Measurements from ENCODE around the gene DYRK3.
"Not testable (repeated sequence)": the region's sequence is repeated elsewhere in the genome, so short reads cannot be mapped to it uniquely, and the experiment has no call there.

DYRK3 gene

GRCh38 chr1:206633708-206634121 is 1.6 kb upstream of the DYRK3 start:
- H3K27ac ChIP-seq, result no peak overlapping the region
- TF ChIP-seq ZFX (IDR thresholded peaks at IDR 0.05), result no peak
- TF ChIP-seq CTCF (conservative IDR thresholded peaks at IDR 0.05), result no peak

- TF ChIP-seq ZFX (IDR thresholded peaks at IDR 0.05) (no peak), CTCF (conservative IDR thresholded peaks at IDR 0.05) (peak; percentile 96)
- H3K27ac ChIP-seq, result peak overlapping the region; percentile 76
Observed at GRCh38 chr1:206634365-206635079, 814 bp upstream of the DYRK3 start.

- peak overlapping the region; percentile 76 for H3K27ac ChIP-seq
- TF ChIP-seq CTCF (conservative IDR thresholded peaks at IDR 0.05) (no peak), ZFX (IDR thresholded peaks at IDR 0.05) (no peak)
Observed at GRCh38 chr1:206635978-206636345, 626 bp downstream of the DYRK3 start.

- TF ChIP-seq ZFX (IDR thresholded peaks at IDR 0.05) (no peak), CTCF (conservative IDR thresholded peaks at IDR 0.05) (no peak)
- H3K27ac ChIP-seq, result no peak overlapping the region
Observed at GRCh38 chr1:206636671-206637070, 1.3 kb downstream of the DYRK3 start.

GRCh38 chr1:206637605-206638004 is 2.3 kb downstream of the DYRK3 start:
- TF ChIP-seq ZFX (IDR thresholded peaks at IDR 0.05) (no peak), CTCF (conservative IDR thresholded peaks at IDR 0.05) (no peak)
- H3K27ac ChIP-seq, result no peak overlapping the region

- H3K27ac ChIP-seq, result not testable (repeated sequence)
Observed at GRCh38 chr1:206642074-206642473, 6.7 kb downstream of the DYRK3 start.

- H3K27ac ChIP-seq, result no peak overlapping the region
- no peak for TF ChIP-seq ZFX (IDR thresholded peaks at IDR 0.05)
- no peak for TF ChIP-seq CTCF (conservative IDR thresholded peaks at IDR 0.05)
Observed at GRCh38 chr1:206643118-206643698, 7.9 kb downstream of the DYRK3 start.

GRCh38 chr1:206646504-206646903 is 11.2 kb downstream of the DYRK3 start:
- no peak for TF ChIP-seq ZFX (IDR thresholded peaks at IDR 0.05)
- no peak for TF ChIP-seq CTCF (conservative IDR thresholded peaks at IDR 0.05)
- H3K27ac ChIP-seq, result no peak overlapping the region

All from C4-2B (cell line).